Activated B cell treated with CpG ODN at 0.5 μM for 24 hours (primary cell): Measurements from ENCODE around the gene SH3PXD2A. TPM values are rescaled to one million over a fixed set of nuclear protein-coding genes. Genes with fewer than 3 reads are reported as not detected.

Source experiments
- ATAC-seq: fragments of 200-7000 bp; cut with Tn5 transposase; one replicate; pipeline ENCODE4 v1.10.0; 2021; ENCODE audit warnings: low read depth, mild to moderate bottlenecking, moderate library complexity
- CTCF ChIA-PET: fragments of 350-600 bp; sonication (Branson Sonifier 250); formaldehyde crosslinking; loops from one replicate; lab custom pipeline; 2021; ENCODE audit warnings: antibody characterized with exemption; lab: Charles Lee
- POLR2A ChIA-PET: fragments of 350-600 bp; sonication (Branson Sonifier 250); formaldehyde crosslinking; loops from one replicate; lab custom pipeline; 2021; ENCODE audit warnings: antibody characterized with exemption; lab: Charles Lee
- DNase-seq: peaks from one replicate; pipeline ENCODE4 v3.0.0; 2022
- H3K27ac Mint-ChIP-seq: one replicate; pipeline ENCODE4 v1.8.0; 2020; ENCODE audit warnings: mixed read lengths
- H3K27me3 Mint-ChIP-seq: one replicate; pipeline ENCODE4 v1.8.0; 2021; ENCODE audit warnings: mixed read lengths
- H3K36me3 Mint-ChIP-seq: one replicate; pipeline ENCODE4 v1.8.0; 2021; ENCODE audit warnings: low read depth, mixed read lengths
- H3K4me1 Mint-ChIP-seq: one replicate; pipeline ENCODE4 v1.8.0; 2021; ENCODE audit warnings: mixed read lengths
- H3K4me3 Mint-ChIP-seq: one replicate; pipeline ENCODE4 v1.8.0; 2020; ENCODE audit warnings: mild to moderate bottlenecking, mixed read lengths
- H3K9me3 Mint-ChIP-seq: one replicate; pipeline ENCODE4 v1.8.0; 2020; ENCODE audit warnings: mixed read lengths
- CTCF ChIP-seq: fragments of 200-600 bp; IDR thresholded peaks from one replicate; pipeline ENCODE4 v1.8.0; 2022; ENCODE audit warnings: antibody characterized with exemption, mild to moderate bottlenecking
- intact Hi-C: fragments of 100-400 bp; cut with micrococcal nuclease; formaldehyde crosslinking; loops from one replicate; pipeline ENCODE4 v1.15.1; 2024
- total RNA-seq: library from RNA; stranded (reverse); gene quantifications from 2 replicates; pipeline ENCODE4 v1.2.3, GENCODE V29; 2022

Gene SH3PXD2A
- total RNA-seq, 1 donor from 2014 or later, result 18.2 TPM

- Mint-ChIP-seq H3K27ac (no peak overlapping the region), H3K4me1 (peaks cover 4% of the 10 kb centered on the region), H3K4me3 (no peak overlapping the region), H3K36me3 (no peaks in the 10 kb centered on the region), H3K9me3 (no peaks in the 10 kb centered on the region), H3K27me3 (no peaks in the 10 kb centered on the region)
- no peak for TF ChIP-seq CTCF
- no peak for DNase-seq
- ChIA-PET POLR2A (no interaction called here), CTCF (interaction anchor here (1.0 to 1.4 kb wide), 2 partner anchors 11 to 16 kb away, joined by 4 to 6 read pairs; no protein-coding TSS in a partner anchor)
- intact Hi-C loops, result no loop called here
- ATAC-seq, result no peak
These were observed 153.8 kb downstream of the SH3PXD2A start for GRCh38 chr10:103701380-103702222.

- no peak overlapping the region for H3K4me3 Mint-ChIP-seq
- no peak for DNase-seq
- intact Hi-C loops, result no loop called here
- no peaks in the 10 kb centered on the region for H3K36me3 Mint-ChIP-seq
- peaks cover 16% of the 10 kb centered on the region for H3K4me1 Mint-ChIP-seq
- H3K27ac Mint-ChIP-seq, result no peak overlapping the region
- ChIA-PET POLR2A (no interaction called here), CTCF (no interaction called here)
- TF ChIP-seq CTCF, result no peak
- ATAC-seq, result no peak
- no peaks in the 10 kb centered on the region for H3K9me3 Mint-ChIP-seq
- no peaks in the 10 kb centered on the region for H3K27me3 Mint-ChIP-seq
These were observed 155.0 kb downstream of the SH3PXD2A start for GRCh38 chr10:103700436-103700715.

- ChIA-PET CTCF (no interaction called here), POLR2A (no interaction called here)
- Mint-ChIP-seq H3K36me3 (no peaks in the 10 kb centered on the region), H3K9me3 (no peaks in the 10 kb centered on the region), H3K27me3 (no peaks in the 10 kb centered on the region), H3K27ac (no peak overlapping the region), H3K4me3 (no peak overlapping the region), H3K4me1 (peaks cover 19% of the 10 kb centered on the region)
- no peak for TF ChIP-seq CTCF
- intact Hi-C loops, result no loop called here
- no peak for DNase-seq
- ATAC-seq, result no peak
These were observed 155.6 kb downstream of the SH3PXD2A start for GRCh38 chr10:103699611-103700435.

- intact Hi-C loops, result no loop called here
These were observed 157.1 kb downstream of the SH3PXD2A start for GRCh38 chr10:103698266-103698665.

More at GRCh38 chr10:103698266-103698665, 157.1 kb downstream of the SH3PXD2A start:
- H3K36me3 Mint-ChIP-seq, result peaks cover 2% of the 10 kb centered on the region
- ATAC-seq (no peak), DNase-seq (no peak)
- POLR2A ChIA-PET, result no interaction called here
- H3K27ac Mint-ChIP-seq, result no peak overlapping the region
- H3K4me1 Mint-ChIP-seq, result peaks cover 30% of the 10 kb centered on the region
- CTCF ChIA-PET, result interaction anchor here (0.8 kb wide), 1 partner anchor 12 kb away, joined by 3 read pairs; no protein-coding TSS in a partner anchor
- no peaks in the 10 kb centered on the region for H3K27me3 Mint-ChIP-seq
- TF ChIP-seq CTCF, result no peak
- H3K9me3 Mint-ChIP-seq, result no peaks in the 10 kb centered on the region
- no peak overlapping the region for H3K4me3 Mint-ChIP-seq
